HG02840 (cell line): ENCODE data around the gene APOL3.
"Not testable (repeated sequence)": the region's sequence is repeated elsewhere in the genome, so short reads cannot be mapped to it uniquely, and the experiment has no call there.

ENCODE experiments used
- ATAC-seq: cut with Tn5 transposase; IDR thresholded peaks from one replicate; pipeline ENCODE4 v1.9.1; 2021; ENCODE audit warnings: mild to moderate bottlenecking, moderate library complexity, moderate number of reproducible peaks; ENCODE audit not compliant: unreplicated experiment, low FRiP score

The APOL3 gene, protein sequence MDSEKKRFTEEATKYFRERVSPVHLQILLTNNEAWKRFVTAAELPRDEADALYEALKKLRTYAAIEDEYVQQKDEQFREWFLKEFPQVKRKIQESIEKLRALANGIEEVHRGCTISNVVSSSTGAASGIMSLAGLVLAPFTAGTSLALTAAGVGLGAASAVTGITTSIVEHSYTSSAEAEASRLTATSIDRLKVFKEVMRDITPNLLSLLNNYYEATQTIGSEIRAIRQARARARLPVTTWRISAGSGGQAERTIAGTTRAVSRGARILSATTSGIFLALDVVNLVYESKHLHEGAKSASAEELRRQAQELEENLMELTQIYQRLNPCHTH

DNA sequence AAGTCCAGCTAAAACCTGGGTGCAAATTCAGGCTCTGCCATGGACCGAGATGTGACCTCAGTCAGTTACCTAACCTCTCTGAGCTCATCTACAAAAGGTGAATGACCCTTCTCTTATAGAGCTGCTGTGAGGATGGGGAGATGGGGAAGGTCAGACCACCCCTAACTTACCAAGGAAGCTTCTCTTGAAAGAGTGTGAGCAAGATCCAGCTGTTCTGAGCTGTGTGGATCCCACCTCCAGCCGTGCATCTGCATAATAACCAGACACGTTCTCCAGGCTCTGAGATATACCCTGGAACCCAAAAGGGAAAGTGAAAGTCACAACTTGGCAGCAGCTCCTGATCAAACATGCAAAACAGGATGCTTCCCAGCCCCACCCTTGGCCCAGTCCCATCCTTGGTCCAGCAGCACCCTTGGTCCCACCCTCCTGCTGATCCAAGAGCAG lies at the start of gene APOL3:
TSS of gene APOL3 (minus strand) at position 257 of the 444 bp plus-strand sequence. CDS start 11,700 bp downstream, outside the sequence.
- ATAC-seq = no peak

DNA sequence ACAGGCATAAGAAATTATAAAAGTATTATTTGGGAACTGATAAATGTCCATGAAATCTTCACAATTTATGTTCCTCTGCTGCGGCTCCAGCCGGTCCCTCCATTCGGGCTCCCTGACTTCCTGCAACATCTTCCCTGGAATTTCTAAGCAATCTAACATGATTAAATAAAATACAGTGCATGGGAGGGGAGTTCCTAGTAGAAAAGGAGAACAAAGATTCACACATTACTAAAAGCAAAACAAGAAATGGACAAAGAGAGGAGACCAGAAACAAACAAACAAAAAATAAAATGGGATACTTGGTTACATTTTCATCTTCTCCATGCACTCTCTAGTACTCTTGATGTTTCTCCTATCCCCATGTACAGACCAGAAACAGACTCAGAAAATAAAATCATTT lies 49.7 kb upstream of the APOL3 start:
- ATAC-seq = no peak

DNA sequence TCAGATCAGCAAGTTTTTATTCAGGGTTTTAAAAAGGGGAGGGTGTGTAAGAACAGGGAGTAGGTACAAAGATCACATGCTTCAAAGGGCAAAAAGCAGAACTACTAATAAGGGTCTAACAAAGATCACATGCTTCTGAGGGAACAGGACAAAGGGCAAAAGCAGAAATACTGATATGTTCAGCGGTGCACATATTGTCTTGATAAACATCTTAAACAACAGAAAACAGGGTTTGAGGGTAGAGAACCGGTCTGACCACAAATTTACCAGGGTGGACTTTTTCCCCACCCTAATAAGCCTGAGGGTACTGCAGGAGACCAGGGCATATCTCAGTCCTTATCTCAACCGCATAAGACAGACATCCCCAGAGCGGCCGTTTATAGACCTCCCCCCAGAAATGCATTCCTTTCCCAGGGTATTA lies 48.9 kb upstream of the APOL3 start:
- ATAC-seq = not testable (repeated sequence)

DNA sequence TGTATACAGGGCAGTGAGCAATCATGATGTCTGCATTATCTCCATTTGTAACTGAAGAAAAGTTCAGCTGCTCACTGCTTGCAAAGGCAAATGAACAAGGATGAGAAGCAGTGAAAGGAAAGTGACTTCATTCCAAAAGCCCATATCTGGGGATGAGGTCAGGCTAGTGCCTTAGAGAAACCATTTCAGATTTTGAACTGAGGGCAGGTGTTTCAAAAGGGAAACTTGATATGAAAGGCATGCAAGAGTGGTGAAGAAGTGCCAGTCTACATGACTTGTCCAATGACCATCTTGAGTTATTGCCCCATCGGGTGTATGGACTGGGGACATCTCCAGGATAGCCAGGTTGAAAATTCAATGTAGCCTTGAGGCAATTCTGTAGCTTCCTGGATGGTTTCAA lies 48.4 kb upstream of the APOL3 start:
- ATAC-seq = no peak

DNA sequence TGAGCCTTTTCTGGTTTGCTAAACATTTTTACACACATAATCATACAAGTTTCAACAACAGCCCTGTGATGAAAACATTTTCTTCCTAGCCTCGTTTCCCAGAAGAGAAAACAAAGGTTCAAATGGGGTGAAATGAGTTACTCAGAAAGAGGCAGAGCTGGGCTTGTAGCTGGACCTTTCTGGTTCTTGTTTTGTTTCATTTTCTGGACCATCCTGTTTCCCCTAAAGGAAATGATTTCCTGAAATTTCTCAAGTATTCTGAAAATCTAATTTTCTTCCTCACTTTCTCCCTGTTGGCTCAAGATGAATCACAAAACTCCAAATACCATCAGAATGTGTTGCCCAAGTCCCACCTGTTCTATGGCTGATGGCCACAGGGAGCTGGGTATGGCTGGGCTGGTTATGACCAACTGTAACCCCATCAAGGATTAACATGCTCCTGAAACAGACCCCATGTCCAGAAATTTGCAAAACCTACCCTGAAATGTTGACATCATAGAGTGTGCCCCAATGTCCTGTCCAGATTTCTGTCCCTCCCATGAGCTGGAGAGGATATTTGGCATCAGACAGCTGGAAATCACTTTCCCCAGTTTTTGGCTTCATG lies 47.7 kb upstream of the APOL3 start:
- no peak for ATAC-seq

DNA sequence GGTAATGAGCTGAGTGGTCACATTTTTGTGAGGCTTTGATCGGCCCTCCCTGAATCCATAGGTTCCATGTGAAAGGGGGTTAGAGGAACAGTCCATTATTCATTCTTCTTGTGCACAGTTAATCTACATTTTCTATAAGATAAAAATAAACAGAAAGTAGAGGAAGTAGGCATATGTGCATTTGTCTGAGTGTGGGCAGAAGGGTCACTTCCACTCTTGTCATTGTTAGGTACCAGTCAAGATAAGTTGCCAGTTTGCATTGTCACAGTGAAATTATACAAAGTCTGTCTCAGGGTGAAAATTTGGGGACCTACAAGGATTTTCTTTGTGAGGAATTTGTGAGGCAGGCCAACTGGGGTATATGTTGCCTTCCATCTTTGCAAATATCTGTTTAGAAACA lies 45.7 kb upstream of the APOL3 start:
- ATAC-seq = no peak

DNA sequence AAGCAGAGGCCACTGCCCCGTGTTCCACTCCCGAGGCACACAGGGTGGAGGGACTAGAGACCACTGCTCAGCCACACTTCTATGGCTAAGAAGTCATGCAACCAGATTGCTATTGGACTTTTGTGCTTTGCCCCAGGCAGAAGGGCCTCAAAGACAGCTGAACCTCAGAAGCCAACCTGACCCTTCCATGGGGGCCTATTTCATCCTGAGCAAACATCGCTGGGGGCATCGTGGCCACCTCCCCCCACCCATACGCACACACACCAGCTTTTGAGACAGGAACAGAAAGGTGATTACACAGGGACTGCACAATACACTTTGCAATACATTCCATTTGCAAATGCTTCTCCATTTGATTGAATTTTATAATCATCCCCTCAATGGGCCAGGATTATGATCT lies 45.0 kb upstream of the APOL3 start:
- ATAC-seq = not testable (repeated sequence)

DNA sequence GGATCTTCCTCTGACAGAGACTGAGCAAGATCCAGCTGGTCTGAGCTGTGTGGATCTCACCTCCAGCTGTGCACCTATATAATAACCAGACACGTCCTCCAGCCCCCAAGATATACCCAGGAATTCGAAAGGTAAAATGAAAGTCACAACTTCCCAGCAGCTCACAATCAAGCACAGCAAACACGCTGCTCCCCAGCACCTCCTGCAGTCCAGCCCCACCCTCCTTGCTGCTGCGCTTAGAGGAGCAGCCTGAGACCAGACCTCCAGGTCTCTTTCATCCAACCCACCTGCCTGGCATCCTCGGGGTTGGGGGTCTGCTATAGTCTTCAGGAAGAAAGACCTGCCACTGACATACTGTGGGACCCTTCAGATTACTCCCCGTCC lies 44.1 kb upstream of the APOL3 start:
- no peak for ATAC-seq

DNA sequence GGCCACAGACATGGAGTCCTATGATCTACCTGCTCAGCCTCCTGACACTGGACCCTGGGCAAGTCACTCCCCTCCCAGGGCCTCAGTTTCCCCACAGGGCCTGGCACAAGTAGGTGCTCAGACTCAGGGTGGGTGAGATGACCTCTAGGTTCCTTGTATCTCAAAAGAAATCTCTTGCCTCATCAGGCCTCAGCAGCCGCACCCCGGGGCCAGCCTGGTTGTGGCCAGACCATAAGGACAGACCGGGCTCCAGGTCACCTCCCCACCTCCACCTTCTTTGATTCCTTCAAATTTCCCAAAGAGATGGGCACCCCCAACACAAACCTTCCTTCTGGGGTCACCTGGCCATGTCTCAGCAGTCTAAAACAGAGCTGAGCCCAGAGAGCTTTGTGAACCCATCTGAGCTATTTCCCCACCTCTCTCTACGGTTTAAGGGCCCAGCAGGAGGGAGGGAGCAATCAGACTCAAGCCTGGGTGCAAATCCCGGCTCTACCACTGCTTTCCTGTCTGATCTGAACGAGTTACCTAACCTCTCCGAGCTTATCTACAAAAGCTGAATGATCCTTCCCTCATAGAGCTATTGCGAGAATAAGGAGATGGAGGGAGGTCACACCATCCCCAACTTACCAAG lies 43.6 kb upstream of the APOL3 start:
- no peak for ATAC-seq

DNA sequence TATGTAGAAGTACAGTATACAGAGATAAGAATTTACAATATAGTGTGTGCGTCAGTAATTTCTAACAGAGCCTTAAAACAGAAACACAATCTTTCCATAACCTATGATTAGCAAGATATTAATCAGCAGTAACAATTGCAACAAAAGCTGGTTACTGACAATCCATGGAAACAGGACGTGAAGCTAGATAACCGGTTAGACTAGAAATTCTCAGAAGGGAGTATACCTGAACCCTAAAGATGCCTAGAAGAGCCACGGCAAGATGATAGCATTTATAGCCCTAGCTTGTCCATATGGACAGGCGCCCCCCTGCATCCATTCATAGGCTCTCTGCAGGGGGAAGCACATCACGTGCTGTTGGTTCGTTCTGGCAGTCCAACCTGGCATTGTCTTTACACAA lies 42.9 kb upstream of the APOL3 start:
- ATAC-seq = not testable (repeated sequence)

DNA sequence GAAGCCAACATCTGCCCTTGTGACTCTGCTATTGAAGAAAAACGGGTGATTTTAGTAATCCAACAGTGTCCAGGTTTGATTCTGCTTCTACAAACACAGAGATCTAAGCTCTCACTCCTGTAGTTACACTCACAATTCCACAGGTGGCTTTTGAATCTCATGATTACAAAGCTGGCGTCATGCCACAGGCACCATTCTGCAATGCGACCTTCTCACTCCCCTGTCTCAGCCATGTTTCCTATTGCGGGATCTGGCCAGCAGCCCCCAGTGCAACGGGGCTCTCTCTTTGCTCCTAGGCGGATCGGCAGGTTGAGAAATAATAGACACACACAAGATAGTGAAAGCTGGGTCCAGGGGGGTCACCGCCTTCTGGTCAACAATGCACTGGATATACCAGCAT lies 42.4 kb upstream of the APOL3 start:
- not testable (repeated sequence) for ATAC-seq

DNA sequence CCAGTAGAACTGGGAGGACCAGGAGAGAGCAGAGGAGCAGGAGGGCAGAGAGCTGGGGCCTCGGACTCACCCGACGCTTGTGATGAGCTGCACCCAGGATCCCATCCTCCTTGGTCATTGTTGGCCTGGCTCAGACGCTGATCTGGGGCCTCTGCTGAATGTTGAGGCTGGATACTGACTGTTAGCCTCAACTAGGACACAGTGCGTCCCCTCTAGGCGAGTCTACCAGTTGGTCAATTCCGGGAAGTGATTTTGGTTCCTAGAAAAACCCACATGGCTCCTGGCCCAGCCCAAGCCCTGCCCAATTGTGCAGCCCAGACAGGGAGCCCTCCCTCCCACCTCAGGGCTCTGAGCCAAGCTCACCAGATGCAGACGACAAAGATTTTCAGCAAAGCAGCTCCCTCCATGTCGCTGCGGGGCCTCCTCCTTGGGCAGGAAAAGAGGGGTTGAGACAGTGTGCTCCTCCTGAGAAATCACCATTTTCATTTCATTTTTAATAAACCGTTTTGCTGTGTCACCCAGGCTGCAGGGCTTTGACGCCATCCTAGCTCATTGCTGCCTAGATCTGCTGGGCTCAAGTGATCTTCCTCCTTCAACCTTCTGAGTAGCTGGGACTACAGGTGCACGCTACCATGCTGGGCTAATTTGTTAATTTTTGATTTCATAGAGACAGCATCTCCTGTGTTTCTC lies 41.2 kb upstream of the APOL3 start, which contains the start of gene APOL4:
TSS of gene APOL4 (minus strand) at position 180 of the 690 bp plus-strand sequence. CDS start at position 105, 75 bp downstream.
- no peak for ATAC-seq

DNA sequence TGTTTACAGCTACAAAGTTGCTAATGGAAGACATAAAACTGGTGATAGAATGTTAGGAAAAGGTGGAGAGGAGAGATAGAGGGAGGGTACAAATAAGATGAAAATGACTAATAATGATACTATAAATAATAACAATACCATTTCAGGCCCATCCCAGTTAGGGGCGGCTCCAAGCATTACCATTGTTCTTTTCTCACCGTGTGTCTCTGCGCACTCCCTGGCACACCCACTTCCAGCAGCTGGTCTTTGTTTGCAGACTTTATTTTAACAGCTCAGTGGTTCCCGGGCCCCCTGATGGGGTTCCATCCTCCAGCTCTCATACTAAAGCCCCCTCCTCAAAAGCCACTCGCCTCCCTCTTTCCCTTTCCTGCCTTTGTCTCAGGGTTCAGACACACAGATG lies 40.5 kb upstream of the APOL3 start:
- ATAC-seq = not testable (repeated sequence)

DNA sequence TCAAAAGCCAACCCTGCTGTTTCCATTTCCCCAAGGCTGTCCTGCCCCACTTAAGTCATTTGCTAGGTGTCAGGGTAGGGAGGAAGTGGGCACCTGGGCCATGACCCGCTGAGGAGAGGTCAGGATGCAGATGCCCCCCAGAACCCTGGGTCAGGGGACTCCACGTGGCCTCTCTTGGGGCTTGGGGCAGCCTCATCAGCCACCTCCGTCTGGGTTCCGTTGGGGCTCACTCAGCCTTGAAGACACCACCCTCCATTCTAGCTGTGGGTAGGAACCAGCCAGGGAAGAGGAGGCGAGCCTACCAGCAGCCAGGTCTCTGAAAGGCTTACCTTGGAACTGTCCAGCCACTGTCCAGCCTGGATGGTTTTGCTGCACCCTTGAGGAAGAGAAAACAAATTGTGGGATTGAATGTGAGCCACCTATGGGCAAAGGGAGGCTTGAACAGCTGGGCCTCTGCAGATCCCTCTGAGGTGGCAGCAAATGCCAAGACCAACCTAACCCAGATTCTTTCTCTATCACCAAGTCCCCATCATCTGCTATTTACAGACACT lies 38.5 kb upstream of the APOL3 start:
- no peak for ATAC-seq

DNA sequence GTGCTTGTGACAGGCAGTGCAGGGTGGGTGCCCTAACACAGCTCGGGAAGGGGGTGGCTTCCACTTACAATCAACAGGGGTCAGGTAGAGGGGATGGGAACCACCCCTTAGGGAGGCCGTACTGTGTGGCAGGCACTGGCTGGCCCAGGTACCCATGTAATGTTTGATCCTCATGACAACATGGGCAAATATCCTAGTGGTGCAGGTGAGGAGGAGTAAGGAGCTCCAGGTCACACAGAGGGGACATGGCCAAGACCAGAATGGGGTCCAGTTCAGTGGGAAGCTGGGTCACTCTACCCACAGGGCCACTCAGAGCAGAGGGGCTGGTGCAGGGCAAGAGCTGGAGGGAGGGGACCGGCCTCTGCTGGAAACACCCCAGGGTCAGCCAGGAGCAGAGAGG lies 38.0 kb upstream of the APOL3 start:
- ATAC-seq = no peak

DNA sequence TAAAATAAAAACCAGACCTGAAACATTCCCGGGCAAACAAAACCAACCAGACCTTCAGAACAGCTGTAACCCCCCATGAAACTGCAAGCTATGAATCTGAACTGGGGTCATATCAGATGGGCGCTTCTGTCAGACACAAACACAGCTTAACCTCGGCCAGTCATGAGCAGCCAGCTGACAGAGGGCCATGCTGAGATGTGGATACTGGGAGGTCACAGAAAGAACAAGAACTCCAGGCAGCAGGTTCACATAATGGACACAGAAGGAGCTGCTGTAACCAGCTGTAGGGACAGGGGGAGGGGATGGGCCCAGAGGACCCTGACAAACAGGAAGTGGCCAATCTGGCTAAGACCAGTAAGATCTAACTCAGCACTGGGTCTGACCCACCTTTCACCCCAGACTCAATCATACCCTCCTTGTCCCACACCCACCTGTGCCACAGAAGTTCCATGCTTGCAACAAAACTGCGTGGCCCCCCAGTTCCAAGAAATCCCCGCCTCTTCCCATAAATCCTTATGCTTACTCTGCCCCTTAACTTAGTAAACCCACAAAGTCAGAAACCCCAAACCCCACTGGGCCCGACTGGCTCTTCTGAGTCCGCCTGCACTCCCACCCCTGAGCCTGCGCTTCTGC lies 37.1 kb upstream of the APOL3 start:
- ATAC-seq = no peak

DNA sequence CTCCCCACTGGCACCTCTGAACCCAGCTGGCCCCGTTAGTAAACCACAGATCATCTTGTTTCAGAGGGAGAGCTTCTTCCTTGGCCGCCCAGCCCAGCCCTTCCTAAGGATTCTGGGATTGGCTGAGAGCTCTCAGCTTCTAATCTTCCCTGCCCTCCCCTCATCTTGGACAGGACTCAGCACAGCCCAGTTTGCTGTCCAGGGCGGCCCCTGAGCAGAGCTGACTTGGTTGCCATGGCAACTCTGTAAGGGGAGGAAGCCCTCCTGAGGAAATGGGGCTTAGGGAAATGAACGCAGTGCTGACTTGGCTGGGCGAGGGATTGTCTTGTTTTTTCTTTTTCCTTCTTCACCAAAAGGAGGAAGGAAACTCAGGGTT lies 36.5 kb upstream of the APOL3 start:
- ATAC-seq = no peak

DNA sequence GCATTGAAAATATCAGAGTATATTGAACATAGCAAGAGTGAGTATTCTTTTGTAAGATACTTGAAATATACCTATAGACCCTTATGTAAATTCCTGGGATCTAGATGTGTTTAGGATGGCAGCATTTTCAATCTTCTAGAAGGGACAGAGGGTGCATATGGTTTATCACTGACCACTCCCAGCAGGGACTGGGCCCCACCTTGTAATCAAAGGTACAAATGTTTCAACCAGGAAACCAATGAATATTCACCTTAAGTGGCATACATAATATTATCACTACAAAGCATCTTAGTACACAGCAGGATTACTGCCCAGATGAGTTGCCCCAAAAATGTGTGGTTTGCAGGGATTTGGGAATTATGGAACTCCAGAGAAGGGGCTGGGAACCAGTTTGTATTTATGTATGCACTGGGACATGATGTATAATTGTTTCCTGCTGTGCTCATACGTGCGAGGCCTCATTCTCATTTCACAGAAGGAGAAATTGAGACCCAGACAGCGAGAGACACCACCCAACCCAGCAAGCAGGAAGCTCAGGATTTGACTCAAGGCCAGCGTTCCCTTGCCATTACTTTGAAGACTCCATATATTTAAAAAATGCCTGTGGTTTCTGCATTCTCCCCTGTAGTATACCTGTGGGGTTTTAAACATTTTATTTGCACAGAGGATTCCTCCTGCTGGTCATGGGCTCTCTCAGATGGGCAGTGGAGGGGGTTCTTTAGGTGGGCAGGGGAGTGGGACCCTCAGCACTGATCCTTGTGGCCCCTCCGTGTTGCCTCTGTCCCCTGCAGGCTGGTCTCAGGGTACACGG lies 35.9 kb upstream of the APOL3 start:
- ATAC-seq = no peak

DNA sequence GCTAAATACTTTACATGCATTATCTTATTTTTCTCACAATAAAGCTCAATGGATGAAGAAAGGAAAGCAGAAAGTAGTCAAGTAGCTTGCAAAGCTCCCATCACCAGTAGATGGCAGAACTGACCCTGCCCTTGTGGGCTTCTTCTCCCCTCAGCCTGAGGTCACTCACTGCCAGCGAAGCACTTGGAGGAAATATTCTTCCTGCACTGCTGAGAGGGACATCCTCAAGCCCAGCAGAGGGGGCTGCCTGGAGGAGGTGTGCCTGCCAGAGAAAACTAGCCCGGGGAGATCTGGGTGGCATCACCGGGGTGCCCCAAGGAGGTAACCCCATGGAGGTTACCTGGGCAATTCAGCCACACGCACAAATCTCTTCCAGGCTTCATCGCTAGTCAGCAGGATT lies 34.4 kb upstream of the APOL3 start:
- ATAC-seq = no peak
